Right atrium auricular region (tissue), 2 donors: ENCODE data around the gene PROSER2. TPM values are rescaled to one million over a fixed set of nuclear protein-coding genes. Genes with fewer than 3 reads are reported as not detected.

Source experiments
- DNase-seq: peaks from one replicate; pipeline ENCODE4 v3.0.0-alpha.2; 2019; ENCODE audit warnings: low spot score
- H3K27ac ChIP-seq, 2 donors: fragments of 200-600 bp; sonication (generic); 1 replicate in 1 of 2; 2 replicates in 1 of 2; pipeline ENCODE4 v1.5.1; 2016 to 2019
- H3K27me3 ChIP-seq, 2 donors: fragments of 200-600 bp; sonication (generic); one replicate each; pipeline versions ENCODE4 v1.5.1 to v1.6.0; 2017 to 2019
- H3K36me3 ChIP-seq: fragments of 200-600 bp; sonication (generic); one replicate; pipeline ENCODE4 v1.5.1; 2016
- H3K4me1 ChIP-seq, 2 donors: fragments of 200-600 bp; sonication (generic); one replicate each; pipeline versions ENCODE4 v1.5.1 to v1.6.0; 2017 to 2019
- H3K4me3 ChIP-seq, 2 donors: fragments of 200-600 bp; sonication (generic); 1 replicate in 1 of 2; 2 replicates in 1 of 2; pipeline ENCODE4 v1.5.1; 2017 to 2019; ENCODE audit warnings: mild to moderate bottlenecking in 1 of 2, moderate library complexity in 1 of 2
- H3K9me3 ChIP-seq, 2 donors: fragments of 200-600 bp; sonication (generic); one replicate each; pipeline ENCODE4 v1.5.1; 2019
- total RNA-seq, 2 donors: library from RNA; depleted of rRNA; stranded (reverse); fragments of >200 nt; gene quantifications; one replicate each; pipeline ENCODE4 v1.1.0, GENCODE V29; 2016
- TF ChIP-seq, protein P1 (sequence below), 2 donors: fragments of 200-600 bp; sonication (generic); IDR thresholded peaks; one replicate each; pipeline ENCODE4 v1.5.1; 2019; ENCODE audit warnings: antibody characterized with exemption in 2 of 2

The PROSER2 gene
- total RNA-seq, 2 donors from 2014 or later, result 1.3 to 3.1 TPM

DNA sequence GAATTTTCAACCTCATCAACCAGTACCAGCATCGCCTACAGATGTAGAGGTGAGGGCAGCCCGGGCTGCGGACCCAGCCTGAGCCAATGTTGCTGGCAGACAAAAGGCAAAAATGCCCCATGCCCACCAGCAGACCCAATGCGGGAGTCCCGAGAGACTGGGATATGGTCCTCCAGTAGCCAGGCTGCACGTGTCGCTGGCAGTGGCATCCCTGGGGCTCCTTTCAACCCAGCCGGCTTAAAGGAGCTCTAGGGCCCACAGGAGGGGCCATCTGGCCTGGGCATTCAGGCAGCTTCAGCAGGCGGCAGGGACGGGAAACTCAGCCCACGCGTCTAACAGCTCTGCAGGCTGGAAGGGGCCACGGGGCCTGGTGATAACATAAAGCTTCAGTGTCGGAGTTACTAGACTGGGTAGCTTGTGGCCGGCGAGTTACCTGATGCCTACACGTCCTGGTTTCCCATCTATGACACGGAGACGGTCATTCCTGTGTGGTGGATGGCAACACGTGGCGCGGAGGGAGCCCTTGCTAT lies 70.7 kb downstream of the PROSER2 start:
- no peaks in the 10 kb centered on the region for H3K9me3 ChIP-seq
- no peaks in the 10 kb centered on the region for H3K4me1 ChIP-seq
- H3K27me3 ChIP-seq, result no peaks in the 10 kb centered on the region
- H3K36me3 ChIP-seq, result no peaks in the 10 kb centered on the region
- no peak overlapping the region for H3K27ac ChIP-seq
- TF ChIP-seq, protein P1, sequence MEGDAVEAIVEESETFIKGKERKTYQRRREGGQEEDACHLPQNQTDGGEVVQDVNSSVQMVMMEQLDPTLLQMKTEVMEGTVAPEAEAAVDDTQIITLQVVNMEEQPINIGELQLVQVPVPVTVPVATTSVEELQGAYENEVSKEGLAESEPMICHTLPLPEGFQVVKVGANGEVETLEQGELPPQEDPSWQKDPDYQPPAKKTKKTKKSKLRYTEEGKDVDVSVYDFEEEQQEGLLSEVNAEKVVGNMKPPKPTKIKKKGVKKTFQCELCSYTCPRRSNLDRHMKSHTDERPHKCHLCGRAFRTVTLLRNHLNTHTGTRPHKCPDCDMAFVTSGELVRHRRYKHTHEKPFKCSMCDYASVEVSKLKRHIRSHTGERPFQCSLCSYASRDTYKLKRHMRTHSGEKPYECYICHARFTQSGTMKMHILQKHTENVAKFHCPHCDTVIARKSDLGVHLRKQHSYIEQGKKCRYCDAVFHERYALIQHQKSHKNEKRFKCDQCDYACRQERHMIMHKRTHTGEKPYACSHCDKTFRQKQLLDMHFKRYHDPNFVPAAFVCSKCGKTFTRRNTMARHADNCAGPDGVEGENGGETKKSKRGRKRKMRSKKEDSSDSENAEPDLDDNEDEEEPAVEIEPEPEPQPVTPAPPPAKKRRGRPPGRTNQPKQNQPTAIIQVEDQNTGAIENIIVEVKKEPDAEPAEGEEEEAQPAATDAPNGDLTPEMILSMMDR (IDR thresholded peaks at IDR 0.05), result no peak
- no peak overlapping the region for H3K4me3 ChIP-seq
- DNase-seq, result no peak

DNA sequence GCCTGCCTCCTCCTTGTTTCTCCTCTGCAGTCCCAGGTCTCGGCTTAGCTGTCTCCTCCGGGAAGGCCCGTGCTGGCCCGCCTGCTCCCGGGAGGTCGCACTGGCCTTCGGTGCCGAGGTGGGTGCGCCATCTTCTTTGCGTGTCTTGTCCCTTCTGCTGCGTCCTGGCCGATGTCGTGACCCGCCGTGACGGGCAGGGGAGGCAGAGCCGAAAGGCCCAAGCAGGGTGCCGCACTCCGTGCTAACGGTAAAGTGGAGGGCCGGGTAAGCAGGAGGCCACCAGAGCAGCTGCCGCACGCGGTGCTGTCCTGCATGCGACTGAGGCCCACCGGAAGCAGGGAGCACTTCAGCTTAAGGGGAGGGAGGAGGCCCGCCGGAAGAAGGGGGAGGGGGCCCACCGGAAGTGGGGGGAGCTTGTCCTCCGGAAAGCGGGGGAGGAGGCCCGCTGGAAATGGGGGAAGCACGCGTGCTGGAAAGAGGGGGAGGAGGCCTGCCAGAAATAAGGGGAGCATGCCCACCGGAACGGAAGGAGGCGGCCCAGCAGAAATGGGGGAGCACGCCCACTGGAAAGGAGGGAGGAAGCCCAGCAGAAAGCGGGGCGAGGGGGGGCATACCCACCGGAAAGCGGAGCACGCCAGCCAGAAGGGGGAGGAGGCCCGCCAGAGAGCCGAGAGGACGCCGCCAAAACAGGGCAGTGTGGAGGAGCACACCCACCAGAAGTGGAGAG lies 71.4 kb downstream of the PROSER2 start:
- Histone ChIP-seq H3K4me1 (no peaks in the 10 kb centered on the region), H3K27me3 (no peaks in the 10 kb centered on the region), H3K36me3 (no peaks in the 10 kb centered on the region), H3K4me3 (no peak overlapping the region), H3K9me3 (no peaks in the 10 kb centered on the region), H3K27ac (no peak overlapping the region)
- DNase-seq, result no peak
- TF ChIP-seq, protein P1 (IDR thresholded peaks at IDR 0.05), result no peak

DNA sequence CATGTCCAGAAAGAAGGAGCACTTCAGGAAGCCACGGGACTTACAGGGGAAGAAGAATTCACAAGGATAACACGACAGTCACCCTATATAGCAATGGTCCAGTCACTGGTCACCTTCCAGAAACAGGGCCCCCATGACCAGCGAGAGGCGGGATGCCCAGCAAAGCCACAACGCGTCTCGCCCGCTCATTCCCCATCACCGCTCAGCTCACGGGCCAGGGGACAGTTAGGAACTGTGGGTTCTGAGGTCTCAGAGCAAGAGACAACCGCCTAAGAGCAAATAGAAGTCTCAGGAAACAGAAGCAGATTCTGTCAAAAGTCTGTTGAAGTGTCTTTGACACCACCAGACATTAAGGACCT lies 71.9 kb downstream of the PROSER2 start:
- Histone ChIP-seq H3K9me3 (no peaks in the 10 kb centered on the region), H3K4me1 (no peaks in the 10 kb centered on the region), H3K4me3 (no peak overlapping the region), H3K36me3 (no peaks in the 10 kb centered on the region), H3K27ac (no peak overlapping the region), H3K27me3 (no peaks in the 10 kb centered on the region)
- no peak for DNase-seq
- TF ChIP-seq, protein P1 (IDR thresholded peaks at IDR 0.05), result no peak

DNA sequence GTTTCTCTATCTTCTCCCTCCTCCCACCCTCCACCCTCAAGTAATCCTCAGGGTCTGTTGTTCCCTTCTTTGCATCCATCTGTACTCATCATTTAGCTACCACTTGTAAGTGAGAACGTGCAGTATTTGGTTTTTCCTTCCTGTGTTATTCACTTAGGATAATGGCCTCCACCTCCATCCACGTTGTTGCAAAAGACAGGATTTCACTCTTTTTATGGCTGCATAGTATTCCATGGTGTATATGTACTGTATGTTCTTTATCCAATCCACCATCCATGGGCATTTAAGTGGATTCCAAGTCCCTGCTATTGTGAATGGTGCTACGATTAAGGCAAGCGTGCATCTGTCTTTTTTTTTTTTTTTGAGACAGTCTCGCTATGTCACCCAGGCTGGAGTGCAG lies 72.4 kb downstream of the PROSER2 start:
- TF ChIP-seq, protein P1 (IDR thresholded peaks at IDR 0.05), result no peak

DNA sequence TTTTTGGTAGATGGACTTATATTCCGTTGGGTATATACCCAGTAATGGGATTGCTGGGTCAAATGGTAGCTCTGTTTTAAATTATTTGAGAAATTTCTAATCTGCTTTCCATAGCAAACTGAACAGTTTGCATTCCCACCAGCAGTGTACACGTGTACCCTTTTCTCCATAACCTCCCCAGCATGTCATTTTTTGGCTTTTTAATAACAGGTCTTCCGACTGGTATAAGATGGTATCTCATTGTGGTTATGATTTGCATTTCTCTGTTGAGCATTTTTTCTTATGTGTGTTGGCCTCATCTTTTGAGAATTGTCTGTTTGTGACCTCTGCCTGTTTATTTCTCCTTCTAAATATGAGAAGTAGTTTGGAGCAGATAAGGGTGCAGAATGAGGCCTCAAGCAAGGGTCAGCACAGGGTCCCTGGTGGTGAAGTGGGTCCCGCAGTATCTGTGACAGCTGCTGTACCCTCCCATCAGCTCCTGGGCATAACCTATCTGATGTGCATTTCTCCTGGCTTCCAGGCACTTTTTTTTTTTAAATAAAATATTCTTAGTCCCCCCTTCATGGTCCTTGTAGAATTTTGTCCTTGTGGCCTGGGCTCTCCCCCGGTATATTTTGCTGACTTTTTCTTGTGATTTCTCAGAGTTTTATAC lies 73.5 kb downstream of the PROSER2 start:
- Histone ChIP-seq H3K27ac (no peak overlapping the region), H3K4me1 (no peaks in the 10 kb centered on the region), H3K4me3 (no peak overlapping the region), H3K27me3 (no peaks in the 10 kb centered on the region), H3K36me3 (no peaks in the 10 kb centered on the region), H3K9me3 (no peaks in the 10 kb centered on the region)
- TF ChIP-seq, protein P1 (IDR thresholded peaks at IDR 0.05), result no peak
- DNase-seq, result no peak

More for the DNA sequence above, 72.4 kb downstream of the PROSER2 start:
- Histone ChIP-seq H3K27me3 (no peaks in the 10 kb centered on the region), H3K9me3 (no peaks in the 10 kb centered on the region), H3K4me1 (no peaks in the 10 kb centered on the region), H3K36me3 (no peaks in the 10 kb centered on the region), H3K4me3 (no peak overlapping the region), H3K27ac (no peak overlapping the region)
- DNase-seq, result no peak
